WTC11 (cell line): ENCODE measurements around the gene NAALADL2. TPM values are rescaled to one million over a fixed set of nuclear protein-coding genes. Genes with fewer than 3 reads are reported as not detected.

Experiments
- ATAC-seq: fragments of 200-7000 bp; cut with Tn5 transposase; 2 replicates; pipeline ENCODE4 v1.10.0; 2021; ENCODE audit warnings: mild to moderate bottlenecking, moderate library complexity
- CTCF ChIA-PET: fragments of 300-600 bp; sonication (Branson Sonifier 250); formaldehyde crosslinking; loops from one replicate; lab custom pipeline; 2021; ENCODE audit warnings: antibody characterized with exemption; lab: Charles Lee
- POLR2A ChIA-PET: fragments of 350-600 bp; sonication (Branson Sonifier 250); formaldehyde crosslinking; loops from one replicate; lab custom pipeline; 2021; ENCODE audit warnings: antibody characterized with exemption; lab: Charles Lee
- DNase-seq: peaks from one replicate; pipeline ENCODE4 v3.0.0; 2021; ENCODE audit warnings: low spot score
- H3K27ac Mint-ChIP-seq: 2 replicates; pipeline ENCODE4 v1.8.0; 2021; ENCODE audit warnings: mixed read lengths
- H3K27me3 Mint-ChIP-seq: 2 replicates; pipeline ENCODE4 v1.8.0; 2021; ENCODE audit warnings: low read depth, mild to moderate bottlenecking, moderate library complexity, mixed read lengths
- H3K36me3 Mint-ChIP-seq: 2 replicates; pipeline ENCODE4 v1.8.0; 2021; ENCODE audit warnings: mixed read lengths
- H3K4me1 Mint-ChIP-seq: 2 replicates; pipeline ENCODE4 v1.8.0; 2022; ENCODE audit warnings: mixed read lengths
- H3K4me3 Mint-ChIP-seq: 2 replicates; pipeline ENCODE4 v1.8.0; 2021; ENCODE audit warnings: mild to moderate bottlenecking, moderate library complexity, mixed read lengths
- H3K9me3 Mint-ChIP-seq: 2 replicates; pipeline ENCODE4 v1.8.0; 2021; ENCODE audit warnings: mixed read lengths
- GRHL2 ChIP-seq: fragments of 250-450 bp; sonication (Bioruptor Pico); IDR thresholded peaks from 2 replicates; pipeline ENCODE4 v1.8.0; 2022; ENCODE audit warnings: mild to moderate bottlenecking, moderate library complexity; ENCODE audit not compliant: insufficient replicate concordance, severe bottlenecking
- GTF2I ChIP-seq: fragments of 250-450 bp; sonication (Bioruptor Pico); conservative IDR thresholded peaks from 2 replicates; pipeline ENCODE4 v1.4.0; 2021; ENCODE audit warnings: mild to moderate bottlenecking
- KAT7 ChIP-seq: sonication (generic); formaldehyde crosslinking; IDR thresholded peaks from 2 replicates; pipeline ENCODE4 v1.8.1; 2023; ENCODE audit warnings: missing genetic modification reagents, mild to moderate bottlenecking, borderline replicate concordance
- NFE2L1 ChIP-seq: sonication (generic); formaldehyde crosslinking; IDR thresholded peaks from 2 replicates; pipeline ENCODE4 v1.8.1; 2023; ENCODE audit warnings: missing genetic modification reagents
- NR3C1 ChIP-seq: sonication (generic); formaldehyde crosslinking; conservative IDR thresholded peaks from 2 replicates; pipeline ENCODE4 v1.8.1; 2023; ENCODE audit warnings: low read depth, mild to moderate bottlenecking, missing genetic modification reagents
- OVOL2 ChIP-seq: fragments of 250-450 bp; sonication (Bioruptor Pico); IDR thresholded peaks from 2 replicates; pipeline ENCODE4 v1.9.0; 2021; ENCODE audit warnings: mild to moderate bottlenecking, borderline replicate concordance
- SMAD4 ChIP-seq: sonication (generic); formaldehyde crosslinking; IDR thresholded peaks from 2 replicates; pipeline ENCODE4 v1.8.0; 2022; ENCODE audit warnings: mild to moderate bottlenecking, missing genetic modification reagents
- SP1 ChIP-seq: sonication (generic); formaldehyde crosslinking; conservative IDR thresholded peaks from 2 replicates; pipeline ENCODE4 v1.8.1; 2022; ENCODE audit warnings: missing genetic modification reagents
- TCF7 ChIP-seq: sonication (generic); formaldehyde crosslinking; IDR thresholded peaks from 2 replicates; pipeline ENCODE4 v1.8.0; 2022; ENCODE audit warnings: mild to moderate bottlenecking, low read depth, missing genetic modification reagents, moderate library complexity
- USF1 ChIP-seq: sonication (generic); formaldehyde crosslinking; IDR thresholded peaks from 2 replicates; pipeline ENCODE4 v1.8.0; 2022; ENCODE audit warnings: mild to moderate bottlenecking, missing genetic modification reagents
- ZBTB21 ChIP-seq: sonication (generic); formaldehyde crosslinking; IDR thresholded peaks from 2 replicates; pipeline ENCODE4 v1.8.1; 2023; ENCODE audit warnings: mild to moderate bottlenecking, missing genetic modification reagents, borderline replicate concordance
- ZBTB43 ChIP-seq: sonication (generic); formaldehyde crosslinking; IDR thresholded peaks from 2 replicates; pipeline ENCODE4 v1.8.1; 2023; ENCODE audit warnings: mild to moderate bottlenecking, missing genetic modification reagents
- ZMAT4 ChIP-seq: fragments of 250-450 bp; sonication (Bioruptor Pico); IDR thresholded peaks from 2 replicates; pipeline ENCODE4 v1.9.0; 2021; ENCODE audit warnings: mild to moderate bottlenecking
- ZNF219 ChIP-seq: sonication (generic); formaldehyde crosslinking; IDR thresholded peaks from 2 replicates; pipeline ENCODE4 v1.8.0; 2023; ENCODE audit warnings: missing genetic modification reagents, mild to moderate bottlenecking, borderline replicate concordance
- ZNF281 ChIP-seq: sonication (generic); formaldehyde crosslinking; IDR thresholded peaks from 2 replicates; pipeline ENCODE4 v1.8.0; 2023; ENCODE audit warnings: mild to moderate bottlenecking, missing genetic modification reagents
- ZNF671 ChIP-seq: fragments of 250-450 bp; sonication (Bioruptor Pico); IDR thresholded peaks from 2 replicates; pipeline ENCODE4 v1.8.0; 2021; ENCODE audit warnings: mild to moderate bottlenecking
- total RNA-seq: library from RNA; stranded (reverse); gene quantifications from 3 replicates; pipeline ENCODE4 v1.2.3, GENCODE V29; 2021
- TF ChIP-seq, protein P1 (sequence below): sonication (generic); formaldehyde crosslinking; IDR thresholded peaks from 2 replicates; pipeline ENCODE4 v1.8.0; 2022; ENCODE audit warnings: mild to moderate bottlenecking, missing genetic modification reagents
- TF ChIP-seq, protein P2 (sequence below): sonication (generic); formaldehyde crosslinking; IDR thresholded peaks from 2 replicates; pipeline ENCODE4 v1.8.0; 2022; ENCODE audit warnings: mild to moderate bottlenecking, missing genetic modification reagents
- TF ChIP-seq, protein P3 (sequence below): fragments of 250-450 bp; sonication (Bioruptor Pico); IDR thresholded peaks from 2 replicates; pipeline ENCODE4 v1.8.0; 2021; ENCODE audit warnings: mild to moderate bottlenecking
- TF ChIP-seq, protein P4 (sequence below): sonication (generic); formaldehyde crosslinking; IDR thresholded peaks from 2 replicates; pipeline ENCODE4 v1.8.0; 2023; ENCODE audit warnings: missing genetic modification reagents, mild to moderate bottlenecking, borderline replicate concordance

NAALADL2 gene
- total RNA-seq, 1 experiment from 2014 or later: 1.2 TPM

- TF ChIP-seq, protein P1, sequence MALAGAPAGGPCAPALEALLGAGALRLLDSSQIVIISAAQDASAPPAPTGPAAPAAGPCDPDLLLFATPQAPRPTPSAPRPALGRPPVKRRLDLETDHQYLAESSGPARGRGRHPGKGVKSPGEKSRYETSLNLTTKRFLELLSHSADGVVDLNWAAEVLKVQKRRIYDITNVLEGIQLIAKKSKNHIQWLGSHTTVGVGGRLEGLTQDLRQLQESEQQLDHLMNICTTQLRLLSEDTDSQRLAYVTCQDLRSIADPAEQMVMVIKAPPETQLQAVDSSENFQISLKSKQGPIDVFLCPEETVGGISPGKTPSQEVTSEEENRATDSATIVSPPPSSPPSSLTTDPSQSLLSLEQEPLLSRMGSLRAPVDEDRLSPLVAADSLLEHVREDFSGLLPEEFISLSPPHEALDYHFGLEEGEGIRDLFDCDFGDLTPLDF (CRISPR knock-in tag): no peak
- no peak for TF ChIP-seq GTF2I (CRISPR knock-in tag)
Measured at GRCh38 chr3:175620532-175620931, 761.4 kb downstream of the NAALADL2 start (continued).

DNA sequence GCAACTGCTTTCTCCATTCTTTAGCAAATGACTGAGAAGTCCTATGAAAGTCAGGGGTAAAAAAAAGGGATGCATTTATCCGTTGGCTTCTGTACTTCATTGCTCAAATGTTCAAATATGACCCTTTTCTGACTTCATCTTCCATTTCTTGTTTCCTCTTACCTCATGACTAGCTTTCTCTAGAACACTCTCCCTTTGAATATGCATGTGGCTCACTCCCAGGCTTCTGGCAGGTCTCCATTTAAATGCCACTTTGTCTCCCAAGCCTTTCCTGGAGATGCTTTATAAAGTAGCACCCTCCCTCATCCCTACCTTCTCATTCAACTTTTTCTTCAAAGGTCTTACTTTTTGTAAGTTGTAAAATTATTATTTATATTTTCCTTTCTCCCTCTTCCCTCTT, 781.8 kb downstream of the NAALADL2 start:
- DNase-seq (no peak), ATAC-seq (no peak)
- ChIA-PET CTCF (no interaction called here), POLR2A (no interaction called here)
- H3K36me3 Mint-ChIP-seq: no peaks in the 10 kb centered on the region
- 0 out of 2 replicates have a peak, but pooled peaks cover 3% of the 10 kb centered on the region for H3K9me3 Mint-ChIP-seq
- no peak for TF ChIP-seq NR3C1 (CRISPR knock-in tag)
- TF ChIP-seq ZNF219 (CRISPR knock-in tag): no peak
- H3K4me3 Mint-ChIP-seq: no peak overlapping the region
- H3K27me3 Mint-ChIP-seq: no peaks in the 10 kb centered on the region
- H3K4me1 Mint-ChIP-seq: peaks cover 8% of the 10 kb centered on the region
- H3K27ac Mint-ChIP-seq: no peak overlapping the region

- Mint-ChIP-seq H3K4me1 (no peaks in the 10 kb centered on the region), H3K36me3 (no peaks in the 10 kb centered on the region), H3K9me3 (no peaks in the 10 kb centered on the region)
- TF ChIP-seq, protein P1 (CRISPR knock-in tag): no peak
- TF ChIP-seq, protein P2, sequence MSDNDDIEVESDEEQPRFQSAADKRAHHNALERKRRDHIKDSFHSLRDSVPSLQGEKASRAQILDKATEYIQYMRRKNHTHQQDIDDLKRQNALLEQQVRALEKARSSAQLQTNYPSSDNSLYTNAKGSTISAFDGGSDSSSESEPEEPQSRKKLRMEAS (CRISPR knock-in tag): no peak
- no peak for TF ChIP-seq ZBTB43
- no peak for TF ChIP-seq NFE2L1 (CRISPR knock-in tag)
- TF ChIP-seq KAT7 (CRISPR knock-in tag): no peak
- no peak for TF ChIP-seq ZNF281 (CRISPR knock-in tag)
- TF ChIP-seq ZBTB21 (CRISPR knock-in tag): no peak
- TF ChIP-seq, protein P3, sequence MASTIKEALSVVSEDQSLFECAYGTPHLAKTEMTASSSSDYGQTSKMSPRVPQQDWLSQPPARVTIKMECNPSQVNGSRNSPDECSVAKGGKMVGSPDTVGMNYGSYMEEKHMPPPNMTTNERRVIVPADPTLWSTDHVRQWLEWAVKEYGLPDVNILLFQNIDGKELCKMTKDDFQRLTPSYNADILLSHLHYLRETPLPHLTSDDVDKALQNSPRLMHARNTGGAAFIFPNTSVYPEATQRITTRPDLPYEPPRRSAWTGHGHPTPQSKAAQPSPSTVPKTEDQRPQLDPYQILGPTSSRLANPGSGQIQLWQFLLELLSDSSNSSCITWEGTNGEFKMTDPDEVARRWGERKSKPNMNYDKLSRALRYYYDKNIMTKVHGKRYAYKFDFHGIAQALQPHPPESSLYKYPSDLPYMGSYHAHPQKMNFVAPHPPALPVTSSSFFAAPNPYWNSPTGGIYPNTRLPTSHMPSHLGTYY (CRISPR knock-in tag): no peak
- no peak for TF ChIP-seq TCF7 (CRISPR knock-in tag)
- no peak for TF ChIP-seq ZMAT4
- no peak for TF ChIP-seq USF1 (CRISPR knock-in tag)
- TF ChIP-seq SMAD4: no peak
- TF ChIP-seq ZNF219 (CRISPR knock-in tag): no peak
- TF ChIP-seq GRHL2 (CRISPR knock-in tag): no peak
- no peak for TF ChIP-seq OVOL2 (CRISPR knock-in tag)
- TF ChIP-seq, protein P4, sequence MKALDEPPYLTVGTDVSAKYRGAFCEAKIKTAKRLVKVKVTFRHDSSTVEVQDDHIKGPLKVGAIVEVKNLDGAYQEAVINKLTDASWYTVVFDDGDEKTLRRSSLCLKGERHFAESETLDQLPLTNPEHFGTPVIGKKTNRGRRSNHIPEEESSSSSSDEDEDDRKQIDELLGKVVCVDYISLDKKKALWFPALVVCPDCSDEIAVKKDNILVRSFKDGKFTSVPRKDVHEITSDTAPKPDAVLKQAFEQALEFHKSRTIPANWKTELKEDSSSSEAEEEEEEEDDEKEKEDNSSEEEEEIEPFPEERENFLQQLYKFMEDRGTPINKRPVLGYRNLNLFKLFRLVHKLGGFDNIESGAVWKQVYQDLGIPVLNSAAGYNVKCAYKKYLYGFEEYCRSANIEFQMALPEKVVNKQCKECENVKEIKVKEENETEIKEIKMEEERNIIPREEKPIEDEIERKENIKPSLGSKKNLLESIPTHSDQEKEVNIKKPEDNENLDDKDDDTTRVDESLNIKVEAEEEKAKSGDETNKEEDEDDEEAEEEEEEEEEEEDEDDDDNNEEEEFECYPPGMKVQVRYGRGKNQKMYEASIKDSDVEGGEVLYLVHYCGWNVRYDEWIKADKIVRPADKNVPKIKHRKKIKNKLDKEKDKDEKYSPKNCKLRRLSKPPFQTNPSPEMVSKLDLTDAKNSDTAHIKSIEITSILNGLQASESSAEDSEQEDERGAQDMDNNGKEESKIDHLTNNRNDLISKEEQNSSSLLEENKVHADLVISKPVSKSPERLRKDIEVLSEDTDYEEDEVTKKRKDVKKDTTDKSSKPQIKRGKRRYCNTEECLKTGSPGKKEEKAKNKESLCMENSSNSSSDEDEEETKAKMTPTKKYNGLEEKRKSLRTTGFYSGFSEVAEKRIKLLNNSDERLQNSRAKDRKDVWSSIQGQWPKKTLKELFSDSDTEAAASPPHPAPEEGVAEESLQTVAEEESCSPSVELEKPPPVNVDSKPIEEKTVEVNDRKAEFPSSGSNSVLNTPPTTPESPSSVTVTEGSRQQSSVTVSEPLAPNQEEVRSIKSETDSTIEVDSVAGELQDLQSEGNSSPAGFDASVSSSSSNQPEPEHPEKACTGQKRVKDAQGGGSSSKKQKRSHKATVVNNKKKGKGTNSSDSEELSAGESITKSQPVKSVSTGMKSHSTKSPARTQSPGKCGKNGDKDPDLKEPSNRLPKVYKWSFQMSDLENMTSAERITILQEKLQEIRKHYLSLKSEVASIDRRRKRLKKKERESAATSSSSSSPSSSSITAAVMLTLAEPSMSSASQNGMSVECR: no peak
- TF ChIP-seq SP1 (CRISPR knock-in tag): no peak
- TF ChIP-seq ZNF671 (CRISPR knock-in tag): no peak
- TF ChIP-seq, all 79 proteins: peak for 0
- ChIA-PET CTCF (no interaction called here), POLR2A (no interaction called here)
- DNase-seq: no peak
- no peak for ATAC-seq
- no peak overlapping the region for H3K4me3 Mint-ChIP-seq
- no peak overlapping the region for H3K27ac Mint-ChIP-seq
- no peaks in the 10 kb centered on the region for H3K27me3 Mint-ChIP-seq
Measured at GRCh38 chr3:175646865-175647264, 787.7 kb downstream of the NAALADL2 start.
